ENCODE results near the gene CD9. TPM values are rescaled to one million over a fixed set of nuclear protein-coding genes. Genes with fewer than 3 reads are reported as not detected.

CD9 gene
- total and polyA plus RNA-seq, 2 donors (not counting 1 experiment from before 2014, with no cell fraction given): 7.2 to 12.8 TPM

DNA sequence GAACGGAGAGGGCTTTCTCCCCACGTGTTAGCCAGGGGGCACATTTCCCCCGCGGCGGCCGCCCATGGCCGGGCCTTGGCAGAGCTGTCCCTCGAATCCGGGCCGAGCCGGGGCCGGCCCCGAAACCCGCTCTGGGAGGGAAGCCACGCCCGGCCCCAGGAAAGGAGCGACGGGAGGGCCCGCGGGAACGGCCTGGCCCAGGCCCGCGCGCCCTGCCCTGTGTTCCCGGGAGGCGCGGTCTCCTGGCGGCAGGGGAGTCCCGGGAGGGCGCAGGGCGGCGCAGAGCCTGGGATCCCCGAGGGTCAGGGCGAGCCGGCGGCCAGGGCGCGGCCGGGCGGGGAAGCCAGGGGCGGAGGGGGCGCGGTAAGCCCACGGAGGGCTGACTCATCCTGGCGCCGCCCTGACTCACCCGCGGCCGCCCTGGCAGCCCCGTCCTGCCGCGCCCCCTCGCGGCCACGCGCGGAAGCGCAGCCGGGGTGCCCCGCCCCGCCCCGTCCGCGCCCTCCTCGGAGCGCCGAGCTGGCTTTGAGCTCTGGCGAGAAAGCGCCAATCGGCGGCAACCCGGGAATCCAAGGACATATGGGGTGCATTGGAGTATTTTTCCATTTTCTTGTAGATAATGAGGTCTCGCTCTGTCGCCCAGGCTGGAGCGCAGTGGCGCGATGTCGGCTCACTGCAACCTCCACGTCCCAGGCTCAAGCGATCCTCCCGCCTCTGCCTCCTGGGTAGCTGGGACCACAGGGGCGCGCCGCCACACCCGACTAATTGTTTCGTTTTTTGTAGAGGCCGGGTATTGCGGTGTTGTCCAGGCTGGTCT is 78.4 kb downstream of the CD9 start:
- Histone ChIP-seq H4K20me1 (ENCODE audit: control insufficient read depth, insufficient read depth, low read length, poor library complexity, severe bottlenecking) (no peaks in the 10 kb centered on the region), H3K27ac (ENCODE audit: low read length in 2 of 2) (no peak overlapping the region), H3K4me1 (ENCODE audit: control insufficient read depth in 2 of 2, insufficient read depth in 2 of 2, low read length in 2 of 2) (peaks cover 10 to 11% of the 10 kb centered on the region in 2 donors), H2AFZ (ENCODE audit: insufficient read depth, low read depth, low read length, poor library complexity, severe bottlenecking) (peak overlapping the region; percentile 87), H3K9me3 (ENCODE audit: control extremely low read depth in 1 of 3, control insufficient read depth in 2 of 3, insufficient read depth in 1 of 3, low read length in 2 of 3) (peaks cover 0 to 3% (median 0%) of the 10 kb centered on the region in 3 donors), H3K36me3 (replicated peaks in 1 of 2; ENCODE audit: control extremely low read depth in 1 of 2, control insufficient read depth in 1 of 2, extremely low read depth in 1 of 2, insufficient read depth in 2 of 2, low read length in 1 of 2) (no peaks in the 10 kb centered on the region), H3K4me3 (ENCODE audit: control extremely low read depth in 1 of 5, extremely low read depth in 1 of 5, insufficient read depth in 1 of 5, low read depth in 2 of 5, low read length in 4 of 5) (peak overlapping the region in 4 of 5 experiments; percentile 8 to 58 (median 48)), H3K27me3 (replicated peaks in 1 of 4; ENCODE audit: control extremely low read depth in 1 of 4, control insufficient read depth in 3 of 4, insufficient read depth in 4 of 4, low read length in 3 of 4) (peaks cover 0 to 34% (median 21%) of the 10 kb centered on the region in 4 experiments), H3K79me2 (ENCODE audit: control insufficient read depth, insufficient read depth, low read length) (no peaks in the 10 kb centered on the region), H3K9ac (ENCODE audit: low read length) (peak overlapping the region; percentile 64), H3K4me2 (replicated peaks; ENCODE audit: low read depth, low read length, poor library complexity, severe bottlenecking) (peak overlapping the region; percentile 95)
- Mint-ChIP-seq H3K27ac (peak overlapping the region; percentile 10), H3K27me3 (peaks cover 69% of the 10 kb centered on the region), H3K4me3 (peak overlapping the region; percentile 84), H3K4me1 (peaks cover 6% of the 10 kb centered on the region), H3K9me3 (ENCODE audit: insufficient read depth) (no peaks in the 10 kb centered on the region)
- intact Hi-C loops (cut with micrococcal nuclease): loop anchor here (1.0 kb wide), 1 partner anchor 83 kb away; no protein-coding TSS in a partner anchor
- WGBS (ENCODE audit: insufficient coverage): 9% methylated on average over 88 of the region's 88 CpGs
- POLR2A ChIA-PET: no interaction called here
- CTCF ChIA-PET: interaction anchor here (0.6 to 8.2 kb wide), 18 partner anchors 9 to 291 kb away, joined by 3 to 127 read pairs (median 4); partner anchors contain the start of gene CD9
- DNase-seq: peak; percentile 86
- TF ChIP-seq, protein P1, sequence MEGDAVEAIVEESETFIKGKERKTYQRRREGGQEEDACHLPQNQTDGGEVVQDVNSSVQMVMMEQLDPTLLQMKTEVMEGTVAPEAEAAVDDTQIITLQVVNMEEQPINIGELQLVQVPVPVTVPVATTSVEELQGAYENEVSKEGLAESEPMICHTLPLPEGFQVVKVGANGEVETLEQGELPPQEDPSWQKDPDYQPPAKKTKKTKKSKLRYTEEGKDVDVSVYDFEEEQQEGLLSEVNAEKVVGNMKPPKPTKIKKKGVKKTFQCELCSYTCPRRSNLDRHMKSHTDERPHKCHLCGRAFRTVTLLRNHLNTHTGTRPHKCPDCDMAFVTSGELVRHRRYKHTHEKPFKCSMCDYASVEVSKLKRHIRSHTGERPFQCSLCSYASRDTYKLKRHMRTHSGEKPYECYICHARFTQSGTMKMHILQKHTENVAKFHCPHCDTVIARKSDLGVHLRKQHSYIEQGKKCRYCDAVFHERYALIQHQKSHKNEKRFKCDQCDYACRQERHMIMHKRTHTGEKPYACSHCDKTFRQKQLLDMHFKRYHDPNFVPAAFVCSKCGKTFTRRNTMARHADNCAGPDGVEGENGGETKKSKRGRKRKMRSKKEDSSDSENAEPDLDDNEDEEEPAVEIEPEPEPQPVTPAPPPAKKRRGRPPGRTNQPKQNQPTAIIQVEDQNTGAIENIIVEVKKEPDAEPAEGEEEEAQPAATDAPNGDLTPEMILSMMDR (IDR thresholded peaks at IDR 0.05): peak; percentile 91
- no peak for TF ChIP-seq EZH2 (IDR thresholded peaks at IDR 0.05; ENCODE audit: borderline replicate concordance, insufficient read depth, low read depth, low read length, poor library complexity, severe bottlenecking)
- ATAC-seq (ENCODE audit: low read depth): peak; percentile 99

GRCh38 chr12:6279256-6279628 is 79.0 kb downstream of the CD9 start:
- WGBS (ENCODE audit: insufficient coverage): 92% methylated on average over 10 of the region's 12 CpGs
- Histone ChIP-seq H2AFZ (ENCODE audit: insufficient read depth, low read depth, low read length, poor library complexity, severe bottlenecking) (peak overlapping the region; percentile 87), H4K20me1 (ENCODE audit: control insufficient read depth, insufficient read depth, low read length, poor library complexity, severe bottlenecking) (no peaks in the 10 kb centered on the region), H3K4me1 (ENCODE audit: control insufficient read depth in 2 of 2, insufficient read depth in 2 of 2, low read length in 2 of 2) (peaks cover 10 to 11% of the 10 kb centered on the region in 2 donors), H3K4me3 (ENCODE audit: control extremely low read depth in 1 of 5, extremely low read depth in 1 of 5, insufficient read depth in 1 of 5, low read depth in 2 of 5, low read length in 4 of 5) (no peak overlapping the region), H3K27ac (ENCODE audit: low read length in 2 of 2) (no peak overlapping the region), H3K27me3 (replicated peaks in 1 of 4; ENCODE audit: control extremely low read depth in 1 of 4, control insufficient read depth in 3 of 4, insufficient read depth in 4 of 4, low read length in 3 of 4) (peaks cover 0 to 32% (median 21%) of the 10 kb centered on the region in 4 experiments), H3K9me3 (ENCODE audit: control extremely low read depth in 1 of 3, control insufficient read depth in 2 of 3, insufficient read depth in 1 of 3, low read length in 2 of 3) (peaks cover 0 to 3% (median 0%) of the 10 kb centered on the region in 3 donors), H3K9ac (ENCODE audit: low read length) (no peak overlapping the region), H3K36me3 (replicated peaks in 1 of 2; ENCODE audit: control extremely low read depth in 1 of 2, control insufficient read depth in 1 of 2, extremely low read depth in 1 of 2, insufficient read depth in 2 of 2, low read length in 1 of 2) (no peaks in the 10 kb centered on the region), H3K4me2 (replicated peaks; ENCODE audit: low read depth, low read length, poor library complexity, severe bottlenecking) (peak overlapping the region; percentile 95), H3K79me2 (ENCODE audit: control insufficient read depth, insufficient read depth, low read length) (no peaks in the 10 kb centered on the region)
- ATAC-seq (ENCODE audit: low read depth) (no peak), DNase-seq (no peak)
- Mint-ChIP-seq H3K27ac (peak overlapping the region; percentile 10), H3K9me3 (ENCODE audit: insufficient read depth) (no peaks in the 10 kb centered on the region), H3K27me3 (peaks cover 71% of the 10 kb centered on the region), H3K4me3 (peak overlapping the region; percentile 52), H3K4me1 (peaks cover 6% of the 10 kb centered on the region)
- POLR2A ChIA-PET: no interaction called here
- intact Hi-C loops (cut with micrococcal nuclease): no loop called here
- CTCF ChIA-PET: interaction anchor here (0.6 to 8.2 kb wide), 19 partner anchors 8 to 291 kb away, joined by 3 to 127 read pairs (median 4); partner anchors contain the start of gene CD9
- TF ChIP-seq, protein P1 (IDR thresholded peaks at IDR 0.05): no peak
- no peak for TF ChIP-seq EZH2 (IDR thresholded peaks at IDR 0.05; ENCODE audit: borderline replicate concordance, insufficient read depth, low read depth, low read length, poor library complexity, severe bottlenecking)

All from B cell (primary cell).